ENCODE measurements around the gene SGK1. TPM values are rescaled to one million over a fixed set of nuclear protein-coding genes. Genes with fewer than 3 reads are reported as not detected.
"Not testable (repeated sequence)": the region's sequence is repeated elsewhere in the genome, so short reads cannot be mapped to it uniquely, and the experiment has no call there.

The SGK1 gene
- total RNA-seq, 2 donors from 2014 or later: 67.3 to 97.5 TPM

- DNase-seq (ENCODE audit: low spot score) (no peak), ATAC-seq (ENCODE audit: insufficient number of reproducible peaks, low FRiP score, low read depth) (no peak)
- Histone ChIP-seq H3K36me3 (no peaks in the 10 kb centered on the region), H3K27me3 (replicated peaks; ENCODE audit: insufficient read depth) (no peaks in the 10 kb centered on the region), H3K27ac (no peak overlapping the region), H3K4me3 (no peak overlapping the region), H3K4me1 (ENCODE audit: control insufficient read depth in 1 of 2, low read depth in 2 of 2) (no peaks in the 10 kb centered on the region), H3K9me3 (no peaks in the 10 kb centered on the region)
- TF ChIP-seq CTCF (IDR thresholded peaks at IDR 0.05): no peak
These were observed 10.8 kb downstream of the SGK1 start for GRCh38 chr6:134307075-134307474.

GRCh38 chr6:134304381-134304780 lies 13.5 kb downstream of the SGK1 start:
- H3K9me3 ChIP-seq; H3K27ac ChIP-seq; H3K36me3 ChIP-seq; H3K4me3 ChIP-seq; ATAC-seq (ENCODE audit: insufficient number of reproducible peaks, low FRiP score, low read depth); H3K27me3 ChIP-seq (replicated peaks; ENCODE audit: insufficient read depth); DNase-seq (ENCODE audit: low spot score); H3K4me1 ChIP-seq (ENCODE audit: control insufficient read depth in 1 of 2, low read depth in 2 of 2): not testable (repeated sequence)

- Histone ChIP-seq H3K4me1 (ENCODE audit: control insufficient read depth in 1 of 2, low read depth in 2 of 2) (peaks cover 0 to 6% of the 10 kb centered on the region in 2 donors), H3K27me3 (replicated peaks; ENCODE audit: insufficient read depth) (no peaks in the 10 kb centered on the region), H3K27ac (no peak overlapping the region), H3K36me3 (no peaks in the 10 kb centered on the region), H3K4me3 (no peak overlapping the region), H3K9me3 (no peaks in the 10 kb centered on the region)
- DNase-seq (ENCODE audit: low spot score) (no peak), ATAC-seq (ENCODE audit: insufficient number of reproducible peaks, low FRiP score, low read depth) (no peak)
- no peak for TF ChIP-seq CTCF (IDR thresholded peaks at IDR 0.05)
These were observed 14.0 kb downstream of the SGK1 start for GRCh38 chr6:134303891-134304290.

GRCh38 chr6:134299236-134299635 lies 18.7 kb downstream of the SGK1 start:
- no peak for ATAC-seq (ENCODE audit: insufficient number of reproducible peaks, low FRiP score, low read depth)
- Histone ChIP-seq H3K9me3 (no peaks in the 10 kb centered on the region), H3K4me1 (ENCODE audit: control insufficient read depth in 1 of 2, low read depth in 2 of 2) (peaks cover 0 to 11% of the 10 kb centered on the region in 2 donors), H3K4me3 (no peak overlapping the region), H3K27me3 (replicated peaks; ENCODE audit: insufficient read depth) (no peaks in the 10 kb centered on the region), H3K27ac (no peak overlapping the region), H3K36me3 (no peaks in the 10 kb centered on the region)
- no peak for TF ChIP-seq CTCF (IDR thresholded peaks at IDR 0.05)
- no peak for DNase-seq (ENCODE audit: low spot score)

GRCh38 chr6:134296762-134297161 lies 21.1 kb downstream of the SGK1 start:
- no peak overlapping the region for H3K4me3 ChIP-seq
- DNase-seq (ENCODE audit: low spot score) (no peak), ATAC-seq (ENCODE audit: insufficient number of reproducible peaks, low FRiP score, low read depth) (no peak)
- no peak for TF ChIP-seq CTCF (IDR thresholded peaks at IDR 0.05)
- no peak overlapping the region for H3K27ac ChIP-seq
- peaks cover 0 to 11% of the 10 kb centered on the region in 2 donors for H3K4me1 ChIP-seq (ENCODE audit: control insufficient read depth in 1 of 2, low read depth in 2 of 2)
- H3K27me3 ChIP-seq (replicated peaks; ENCODE audit: insufficient read depth): no peaks in the 10 kb centered on the region
- H3K36me3 ChIP-seq: no peaks in the 10 kb centered on the region
- no peaks in the 10 kb centered on the region for H3K9me3 ChIP-seq

- Histone ChIP-seq H3K9me3 (no peaks in the 10 kb centered on the region), H3K27me3 (replicated peaks; ENCODE audit: insufficient read depth) (no peaks in the 10 kb centered on the region), H3K4me1 (ENCODE audit: control insufficient read depth in 1 of 2, low read depth in 2 of 2) (peaks cover 0 to 11% of the 10 kb centered on the region in 2 donors), H3K4me3 (no peak overlapping the region), H3K27ac (peak overlapping the region in 1 of 2 donors; percentile 34), H3K36me3 (no peaks in the 10 kb centered on the region)
- DNase-seq (ENCODE audit: low spot score): no peak
- no peak for TF ChIP-seq CTCF (IDR thresholded peaks at IDR 0.05)
- peak; percentile 38 for ATAC-seq (ENCODE audit: insufficient number of reproducible peaks, low FRiP score, low read depth)
These were observed 21.9 kb downstream of the SGK1 start for GRCh38 chr6:134295953-134296553.

Data from thoracic aorta (tissue), 2 donors.